Ovary (tissue), 3 donors: Measurements from ENCODE around the gene DNAL4.

Experiments used
- EP300 ChIP-seq: sonication (generic); formaldehyde crosslinking; IDR thresholded peaks from one replicate; pipeline ENCODE4 v1.6.1; 2017; ENCODE audit warnings: antibody characterized with exemption
- TF ChIP-seq, protein P1 (sequence below), 3 donors: fragments of 450-650 bp in 2 of 3; fragments of 200-600 bp in 1 of 3; IDR thresholded peaks; one replicate each; pipeline versions ENCODE4 v1.5.1 to v1.8.0; 2016 to 2022; ENCODE audit warnings: antibody characterized with exemption in 3 of 3, mild to moderate bottlenecking in 1 of 3
- donor health status: DM: no; HTN: no; CAD: no.

DNA sequence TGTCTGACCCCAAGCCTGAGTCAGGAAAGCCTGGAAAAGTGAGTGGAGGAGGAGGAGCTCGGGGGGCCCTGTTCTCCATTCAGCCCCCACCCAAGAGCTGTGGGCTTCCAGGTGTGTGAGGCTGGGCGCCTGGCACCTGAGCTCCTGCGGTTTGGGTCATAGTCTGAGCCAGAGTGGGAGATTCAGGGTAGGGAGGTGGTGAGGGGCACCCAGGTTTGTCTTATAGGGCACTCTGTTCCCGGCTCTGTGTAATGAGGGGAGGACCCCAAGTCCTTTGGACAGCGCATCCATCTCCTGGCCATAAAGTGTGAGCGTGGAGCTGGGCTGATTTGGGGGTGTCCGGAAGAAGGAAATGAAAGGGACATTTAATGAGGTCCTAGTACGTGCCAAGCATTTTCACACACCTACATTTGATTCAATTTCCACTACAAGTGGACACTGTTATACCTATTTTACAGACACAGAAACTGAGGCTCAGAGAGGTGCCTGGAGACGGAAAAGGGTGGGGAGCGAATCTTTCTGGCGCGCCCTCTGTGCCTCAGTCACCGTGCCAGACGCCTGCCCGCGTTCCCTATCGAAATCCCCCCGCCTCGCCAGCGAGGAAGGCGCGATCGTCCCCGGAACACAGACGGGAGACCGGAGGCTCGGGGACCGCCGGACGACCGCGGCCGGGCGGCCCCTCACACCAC lies 48.7 kb upstream of the DNAL4 start:
- TF ChIP-seq, protein P1, sequence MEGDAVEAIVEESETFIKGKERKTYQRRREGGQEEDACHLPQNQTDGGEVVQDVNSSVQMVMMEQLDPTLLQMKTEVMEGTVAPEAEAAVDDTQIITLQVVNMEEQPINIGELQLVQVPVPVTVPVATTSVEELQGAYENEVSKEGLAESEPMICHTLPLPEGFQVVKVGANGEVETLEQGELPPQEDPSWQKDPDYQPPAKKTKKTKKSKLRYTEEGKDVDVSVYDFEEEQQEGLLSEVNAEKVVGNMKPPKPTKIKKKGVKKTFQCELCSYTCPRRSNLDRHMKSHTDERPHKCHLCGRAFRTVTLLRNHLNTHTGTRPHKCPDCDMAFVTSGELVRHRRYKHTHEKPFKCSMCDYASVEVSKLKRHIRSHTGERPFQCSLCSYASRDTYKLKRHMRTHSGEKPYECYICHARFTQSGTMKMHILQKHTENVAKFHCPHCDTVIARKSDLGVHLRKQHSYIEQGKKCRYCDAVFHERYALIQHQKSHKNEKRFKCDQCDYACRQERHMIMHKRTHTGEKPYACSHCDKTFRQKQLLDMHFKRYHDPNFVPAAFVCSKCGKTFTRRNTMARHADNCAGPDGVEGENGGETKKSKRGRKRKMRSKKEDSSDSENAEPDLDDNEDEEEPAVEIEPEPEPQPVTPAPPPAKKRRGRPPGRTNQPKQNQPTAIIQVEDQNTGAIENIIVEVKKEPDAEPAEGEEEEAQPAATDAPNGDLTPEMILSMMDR (IDR thresholded peaks at IDR 0.05): no peak
- no peak for TF ChIP-seq EP300
